Karpas-422 (cell line): ENCODE results near the gene F13A1. TPM values are rescaled to one million over a fixed set of nuclear protein-coding genes. Genes with fewer than 3 reads are reported as not detected.

Experiments
- DNase-seq: peaks from one replicate; pipeline ENCODE4 v3.0.0-alpha.2; 2015
- H2AFZ ChIP-seq: fragments of 200-600 bp; sonication (generic); 2 replicates; pipeline ENCODE4 v1.6.1; 2014; ENCODE audit warnings: antibody characterized with exemption, low read length, mixed read lengths
- H3K27ac ChIP-seq: fragments of 200-600 bp; sonication (generic); 2 replicates; pipeline ENCODE4 v1.5.1; 2014; ENCODE audit warnings: mild to moderate bottlenecking, low read length, moderate library complexity
- H3K27me3 ChIP-seq: fragments of 200-600 bp; sonication (generic); 2 replicates; pipeline ENCODE4 v1.6.1; 2014; ENCODE audit warnings: low read length, mixed read lengths
- H3K36me3 ChIP-seq: fragments of 200-600 bp; sonication (generic); 2 replicates; pipeline ENCODE4 v1.6.1; 2014; ENCODE audit warnings: low read length, mixed read lengths; ENCODE audit not compliant: insufficient read depth
- H3K4me1 ChIP-seq: fragments of 200-600 bp; sonication (generic); 2 replicates; pipeline ENCODE4 v1.6.1; 2014; ENCODE audit warnings: mild to moderate bottlenecking, low read length, mixed read lengths
- H3K4me2 ChIP-seq: fragments of 200-600 bp; sonication (generic); 2 replicates; pipeline ENCODE4 v1.6.1; 2014; ENCODE audit warnings: low read length, low read depth, mild to moderate bottlenecking; ENCODE audit not compliant: poor library complexity, severe bottlenecking
- H3K4me3 ChIP-seq: fragments of 200-600 bp; sonication (generic); 2 replicates; pipeline ENCODE4 v1.5.1; 2014; ENCODE audit warnings: mild to moderate bottlenecking, antibody characterized with exemption, low read length, mixed read lengths
- H3K79me2 ChIP-seq: fragments of 200-600 bp; sonication (generic); 2 replicates; pipeline ENCODE4 v1.6.1; 2014; ENCODE audit warnings: mild to moderate bottlenecking, low read length, mixed read lengths
- H3K9ac ChIP-seq: fragments of 200-600 bp; sonication (generic); 2 replicates; pipeline ENCODE4 v1.6.0; 2014; ENCODE audit warnings: low read length
- H3K9me2 ChIP-seq: fragments of 200-600 bp; sonication (generic), shearing (Covaris generic); replicated peaks from 2 replicates; pipeline ENCODE4 v1.6.0; 2014; ENCODE audit warnings: mild to moderate bottlenecking, low read length, moderate library complexity; ENCODE audit not compliant: insufficient read depth
- H3K9me3 ChIP-seq: fragments of 300-700, 200-600 bp; sonication (generic); 2 replicates; pipeline ENCODE4 v1.6.1; 2014; ENCODE audit warnings: low read length, mixed read lengths
- H4K20me1 ChIP-seq: fragments of 200-600 bp; sonication (generic); 2 replicates; pipeline ENCODE4 v1.6.1; 2014; ENCODE audit warnings: mild to moderate bottlenecking, antibody characterized with exemption, low read length, low read depth; ENCODE audit not compliant: insufficient read depth
- total RNA-seq: library from RNA; depleted of rRNA; stranded (reverse); fragments of >200 nt; shearing (Covaris generic); gene quantifications from 2 replicates; pipeline ENCODE4 v1.2.3, GENCODE V29; 2014; ENCODE audit warnings: low replicate concordance

The F13A1 gene
- total RNA-seq, 1 experiment from 2014 or later: 0.78 TPM

DNA sequence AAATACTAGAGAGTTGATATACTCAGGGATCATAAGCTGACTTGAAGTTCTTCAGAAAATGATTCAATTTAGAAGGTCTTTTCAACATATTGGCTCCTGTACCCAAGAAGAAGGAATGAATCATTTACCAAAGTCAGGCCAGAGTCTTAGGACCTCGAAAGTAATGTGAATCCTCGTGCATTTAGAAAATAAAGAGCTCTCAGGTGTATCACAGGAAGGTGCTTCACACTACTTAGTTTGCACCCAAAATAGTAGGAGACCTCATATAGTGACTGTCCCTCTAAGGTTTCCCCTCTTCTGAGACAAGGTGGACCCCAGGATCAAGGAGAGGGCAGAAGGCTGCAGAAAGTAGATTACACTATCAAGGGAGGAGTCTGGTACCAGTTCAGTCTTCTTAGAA, 71.8 kb downstream of the F13A1 start:
- H3K9me2 ChIP-seq: no peaks in the 10 kb centered on the region
- peak overlapping the region; percentile 43 for H3K4me2 ChIP-seq
- no peak overlapping the region for H2AFZ ChIP-seq
- no peak overlapping the region for H3K4me3 ChIP-seq
- H3K9me3 ChIP-seq: no peaks in the 10 kb centered on the region
- no peaks in the 10 kb centered on the region for H4K20me1 ChIP-seq
- H3K36me3 ChIP-seq: no peaks in the 10 kb centered on the region
- no peak overlapping the region for H3K9ac ChIP-seq
- H3K4me1 ChIP-seq: peaks cover 46% of the 10 kb centered on the region
- H3K27ac ChIP-seq: no peak overlapping the region
- no peaks in the 10 kb centered on the region for H3K27me3 ChIP-seq
- no peak for DNase-seq
- no peaks in the 10 kb centered on the region for H3K79me2 ChIP-seq

DNA sequence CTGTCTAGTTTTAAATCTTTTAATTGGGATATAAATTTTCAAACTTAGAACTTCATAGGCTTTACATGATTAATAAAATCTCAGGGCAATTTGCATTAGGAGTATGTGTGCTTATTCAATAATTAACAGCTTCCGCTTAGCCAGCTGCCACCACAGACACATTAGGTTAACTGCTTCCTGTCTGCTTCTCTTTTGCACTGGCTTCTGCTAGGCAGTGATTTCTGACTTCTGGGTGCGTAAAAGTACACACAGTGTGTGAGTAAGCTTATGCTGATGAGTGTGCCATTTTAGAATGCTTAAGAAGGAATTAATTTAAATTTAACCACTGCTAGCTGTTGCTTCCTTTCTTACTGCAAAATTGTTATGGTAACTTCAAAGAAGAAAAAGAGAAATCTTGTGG, 73.9 kb downstream of the F13A1 start:
- Histone ChIP-seq H3K36me3 (no peaks in the 10 kb centered on the region), H3K27ac (0 out of 2 replicates have a peak overlapping the region, but pooled peaks have one; percentile 12), H3K4me1 (peaks cover 46% of the 10 kb centered on the region), H3K9me2 (no peaks in the 10 kb centered on the region), H4K20me1 (no peaks in the 10 kb centered on the region), H3K4me3 (0 out of 2 replicates have a peak overlapping the region, but pooled peaks have one; percentile 8), H3K79me2 (no peaks in the 10 kb centered on the region), H2AFZ (0 out of 2 replicates have a peak overlapping the region, but pooled peaks have one; percentile 16), H3K9ac (no peak overlapping the region), H3K27me3 (no peaks in the 10 kb centered on the region), H3K9me3 (no peaks in the 10 kb centered on the region), H3K4me2 (peak overlapping the region; percentile 53)
- DNase-seq: peak; percentile 86

DNA sequence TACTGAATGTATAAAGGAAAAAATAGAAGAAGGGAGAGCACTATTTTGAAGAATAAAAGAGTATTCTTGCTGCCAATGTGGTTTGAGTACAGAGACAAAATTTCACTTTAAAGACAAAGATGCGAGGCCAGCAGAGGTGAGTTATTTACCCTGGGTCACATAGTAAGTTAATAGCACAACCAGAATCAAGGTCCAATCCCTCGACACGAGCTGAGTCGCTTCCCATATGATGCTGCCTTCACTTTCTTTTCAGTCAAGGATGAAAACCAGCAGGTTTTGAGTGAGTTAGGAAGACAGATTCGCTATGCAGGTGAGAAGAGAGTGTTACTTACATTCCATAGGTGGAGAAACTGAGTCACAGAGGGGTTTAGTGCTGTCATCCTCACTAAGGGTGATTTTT, 75.8 kb downstream of the F13A1 start:
- H3K9me3 ChIP-seq: no peaks in the 10 kb centered on the region
- no peak overlapping the region for H2AFZ ChIP-seq
- no peak overlapping the region for H3K4me3 ChIP-seq
- no peak overlapping the region for H3K27ac ChIP-seq
- H3K4me1 ChIP-seq: peaks cover 42% of the 10 kb centered on the region
- H3K9me2 ChIP-seq: no peaks in the 10 kb centered on the region
- H3K9ac ChIP-seq: no peak overlapping the region
- no peaks in the 10 kb centered on the region for H4K20me1 ChIP-seq
- H3K4me2 ChIP-seq: no peak overlapping the region
- H3K79me2 ChIP-seq: no peaks in the 10 kb centered on the region
- no peaks in the 10 kb centered on the region for H3K27me3 ChIP-seq
- no peaks in the 10 kb centered on the region for H3K36me3 ChIP-seq
- DNase-seq: no peak

DNA sequence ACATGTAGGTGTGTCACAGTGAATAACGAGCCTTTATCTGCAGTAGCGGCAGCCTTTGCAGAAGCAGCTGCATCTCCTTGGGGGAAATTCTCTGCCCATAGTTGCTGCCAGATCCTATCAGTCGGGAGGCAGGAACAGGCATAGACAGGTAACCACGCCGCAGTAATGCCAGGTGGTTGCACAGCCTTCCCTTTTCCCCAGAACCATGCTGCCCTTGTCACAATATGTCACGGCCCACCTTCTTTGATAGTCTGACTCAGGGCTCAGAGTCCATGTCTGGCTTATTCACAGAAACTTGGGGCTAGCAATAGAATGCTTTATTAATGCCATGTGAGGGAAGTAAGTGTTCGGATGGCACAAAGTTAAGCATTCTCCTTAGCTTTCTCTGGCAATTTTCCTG, 76.6 kb downstream of the F13A1 start:
- no peaks in the 10 kb centered on the region for H3K9me2 ChIP-seq
- H3K4me1 ChIP-seq: peaks cover 35% of the 10 kb centered on the region

DNA sequence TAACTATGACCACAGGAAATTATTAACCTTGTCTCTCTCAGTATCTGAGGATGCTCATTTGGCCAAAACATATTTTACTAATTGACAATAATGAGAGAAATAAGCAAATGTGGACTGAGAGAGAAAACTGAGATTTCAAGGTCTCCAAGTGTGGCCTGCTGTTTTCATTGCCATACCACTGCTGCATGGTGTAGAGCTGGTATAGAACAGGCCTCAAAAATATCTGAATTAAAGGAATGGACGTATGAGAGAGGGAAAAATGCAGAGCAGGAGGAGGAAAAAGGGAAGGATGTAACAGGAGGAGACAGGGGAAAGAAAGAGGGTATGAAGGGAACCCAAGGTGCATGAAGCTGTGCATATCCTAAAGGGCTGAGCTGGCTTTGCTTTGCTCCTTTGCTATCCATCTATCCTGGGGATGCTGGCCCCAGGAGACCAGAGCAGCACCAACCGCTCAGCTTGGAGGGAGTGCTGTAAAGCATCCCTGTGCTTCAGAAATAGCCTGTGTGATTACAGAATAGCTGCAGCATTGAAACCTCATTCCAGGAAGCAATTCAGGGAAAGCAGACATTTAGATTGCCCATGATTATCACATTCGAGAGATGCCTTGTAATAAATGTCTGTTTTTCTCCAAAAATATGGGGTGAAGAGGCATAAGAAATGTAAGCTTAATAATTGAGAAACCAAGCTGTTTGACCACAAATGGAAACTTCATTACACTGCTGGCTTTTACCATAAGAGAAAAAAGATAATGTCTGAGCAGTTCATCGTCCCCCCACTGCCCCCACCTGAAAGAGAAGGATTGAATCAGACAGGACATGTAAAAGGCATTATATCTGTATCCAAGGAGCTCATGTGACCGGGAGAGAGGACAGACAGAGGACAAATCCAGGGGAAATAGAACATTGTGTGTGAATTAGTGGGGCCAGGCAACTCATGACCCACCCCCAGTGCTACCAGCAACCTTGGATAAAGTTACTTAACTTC, 80.6 kb downstream of the F13A1 start:
- peaks cover 8% of the 10 kb centered on the region for H3K4me1 ChIP-seq
- no peak overlapping the region for H3K4me3 ChIP-seq
- DNase-seq: no peak
- H3K36me3 ChIP-seq: no peaks in the 10 kb centered on the region
- H2AFZ ChIP-seq: no peak overlapping the region
- H3K9me3 ChIP-seq: no peaks in the 10 kb centered on the region
- H3K9me2 ChIP-seq: no peaks in the 10 kb centered on the region
- H3K4me2 ChIP-seq: no peak overlapping the region
- no peaks in the 10 kb centered on the region for H4K20me1 ChIP-seq
- no peak overlapping the region for H3K27ac ChIP-seq
- no peak overlapping the region for H3K9ac ChIP-seq
- no peaks in the 10 kb centered on the region for H3K27me3 ChIP-seq
- H3K79me2 ChIP-seq: no peaks in the 10 kb centered on the region

More for the DNA sequence above, 76.6 kb downstream of the F13A1 start:
- H3K27ac ChIP-seq: no peak overlapping the region
- no peak overlapping the region for H3K4me3 ChIP-seq
- H3K79me2 ChIP-seq: no peaks in the 10 kb centered on the region
- no peaks in the 10 kb centered on the region for H4K20me1 ChIP-seq
- H3K36me3 ChIP-seq: no peaks in the 10 kb centered on the region
- no peaks in the 10 kb centered on the region for H3K9me3 ChIP-seq
- H3K9ac ChIP-seq: no peak overlapping the region
- H2AFZ ChIP-seq: no peak overlapping the region
- no peak for DNase-seq
- H3K4me2 ChIP-seq: no peak overlapping the region
- no peaks in the 10 kb centered on the region for H3K27me3 ChIP-seq

DNA sequence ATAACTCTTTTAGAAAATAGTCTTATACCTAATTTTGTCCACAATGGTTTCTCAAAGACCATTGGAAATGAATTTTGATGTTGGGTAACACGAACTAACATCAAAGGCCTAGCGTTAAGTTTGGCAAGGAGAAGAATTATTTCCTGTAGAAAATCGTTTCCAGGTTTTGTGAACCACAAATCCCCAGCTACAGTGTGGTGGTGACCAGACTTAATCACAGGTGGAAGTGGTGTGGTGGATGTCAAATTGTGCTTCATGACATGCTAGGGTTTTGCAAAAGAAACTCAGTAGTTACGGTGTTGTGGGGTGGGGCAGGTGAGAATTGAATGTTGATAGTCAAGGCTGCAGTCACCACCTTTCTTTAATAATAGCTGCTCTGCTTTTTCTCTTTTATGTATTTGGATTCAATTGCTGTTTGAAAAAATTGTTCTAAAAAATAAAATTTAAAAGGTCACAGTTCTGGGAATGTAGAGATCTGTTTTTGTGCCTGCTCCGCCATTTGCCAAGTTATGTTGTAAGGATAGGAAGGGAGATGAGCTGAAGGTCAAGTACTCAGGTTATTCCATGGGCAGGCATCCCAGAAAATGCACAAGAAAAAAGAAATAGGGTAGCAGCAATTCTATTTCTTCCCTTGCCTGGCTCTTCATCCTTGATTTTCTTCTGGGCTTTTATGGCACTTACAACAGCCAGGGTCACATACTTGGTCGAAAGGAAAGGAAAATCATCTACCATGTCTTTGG, 83.6 kb downstream of the F13A1 start:
- no peaks in the 10 kb centered on the region for H3K9me2 ChIP-seq
- no peaks in the 10 kb centered on the region for H4K20me1 ChIP-seq
- no peak overlapping the region for H2AFZ ChIP-seq
- peaks cover 9% of the 10 kb centered on the region for H3K4me1 ChIP-seq
- no peak overlapping the region for H3K4me3 ChIP-seq
- H3K79me2 ChIP-seq: no peaks in the 10 kb centered on the region
- H3K36me3 ChIP-seq: no peaks in the 10 kb centered on the region
- H3K9ac ChIP-seq: no peak overlapping the region
- H3K27me3 ChIP-seq: no peaks in the 10 kb centered on the region
- H3K4me2 ChIP-seq: no peak overlapping the region
- DNase-seq: no peak
- H3K27ac ChIP-seq: no peak overlapping the region
- H3K9me3 ChIP-seq: no peaks in the 10 kb centered on the region

DNA sequence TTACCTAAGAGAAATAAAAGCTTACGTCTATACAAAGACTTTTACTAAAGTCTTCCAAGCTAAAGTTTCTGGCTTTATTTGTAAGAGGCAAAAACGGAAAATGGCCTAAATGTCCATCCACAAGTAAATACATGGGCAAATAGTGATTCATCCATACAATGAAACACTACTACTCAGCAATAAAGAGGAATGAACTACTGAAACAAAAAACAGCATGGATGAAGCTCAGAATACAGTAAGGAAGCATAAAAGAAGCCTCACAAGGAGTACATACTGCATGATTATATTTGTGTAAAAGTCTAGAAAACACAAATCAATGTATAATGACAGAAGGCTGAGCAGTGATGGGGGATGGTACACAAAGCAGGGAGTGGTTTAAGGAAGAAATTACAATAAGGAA, 84.7 kb downstream of the F13A1 start:
- Histone ChIP-seq H3K9ac (no peak overlapping the region), H4K20me1 (no peaks in the 10 kb centered on the region), H3K4me1 (peaks cover 11% of the 10 kb centered on the region), H3K27ac (no peak overlapping the region), H3K4me3 (no peak overlapping the region), H2AFZ (no peak overlapping the region), H3K9me2 (no peaks in the 10 kb centered on the region), H3K4me2 (no peak overlapping the region), H3K9me3 (no peaks in the 10 kb centered on the region), H3K36me3 (no peaks in the 10 kb centered on the region), H3K79me2 (no peaks in the 10 kb centered on the region), H3K27me3 (no peaks in the 10 kb centered on the region)
- DNase-seq: no peak

DNA sequence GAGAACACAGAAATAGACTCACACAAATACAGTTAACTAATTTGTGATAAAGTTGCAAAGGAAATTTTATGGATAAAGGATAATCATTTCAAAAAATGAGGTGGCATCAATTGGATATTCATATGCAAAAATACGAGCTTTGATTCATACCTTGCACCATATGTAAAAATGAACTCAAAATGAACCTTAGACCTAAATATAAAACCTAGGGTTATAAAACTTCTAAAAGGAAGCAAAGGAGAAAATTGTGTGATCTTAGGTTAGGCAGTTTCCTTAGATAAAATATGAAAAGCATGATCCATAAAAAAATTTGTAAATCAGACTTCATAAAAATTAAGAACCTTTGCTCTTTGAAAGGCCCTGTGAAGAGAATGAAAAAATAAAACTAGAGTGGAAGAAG, 85.5 kb downstream of the F13A1 start:
- Histone ChIP-seq H3K4me3 (no peak overlapping the region), H3K27me3 (no peaks in the 10 kb centered on the region), H3K4me1 (peaks cover 19% of the 10 kb centered on the region), H3K4me2 (no peak overlapping the region), H3K9me2 (no peaks in the 10 kb centered on the region), H4K20me1 (no peaks in the 10 kb centered on the region), H3K9me3 (no peaks in the 10 kb centered on the region), H3K9ac (no peak overlapping the region), H3K79me2 (no peaks in the 10 kb centered on the region), H2AFZ (no peak overlapping the region), H3K36me3 (no peaks in the 10 kb centered on the region), H3K27ac (no peak overlapping the region)
- no peak for DNase-seq
